Type B pancreatic cell (in vitro differentiated cells): Measurements from ENCODE around the gene FAM83D. TPM values are rescaled to one million over a fixed set of nuclear protein-coding genes. Genes with fewer than 3 reads are reported as not detected.
"Not testable (repeated sequence)": the region's sequence is repeated elsewhere in the genome, so short reads cannot be mapped to it uniquely, and the experiment has no call there.

Experiments
- DNase-seq: peaks from one replicate; pipeline ENCODE4 v3.0.0; 2021; ENCODE audit warnings: mixed read lengths; ENCODE audit not compliant: unreplicated experiment; ENCODE audit errors: extremely low spot score
- H3K27ac Mint-ChIP-seq: 2 replicates; pipeline ENCODE4 v1.8.0; 2021; ENCODE audit warnings: mild to moderate bottlenecking, mixed read lengths
- H3K27me3 Mint-ChIP-seq: 2 replicates; pipeline ENCODE4 v1.8.0; 2021; ENCODE audit warnings: mixed read lengths
- H3K36me3 Mint-ChIP-seq: 2 replicates; pipeline ENCODE4 v1.8.0; 2021; ENCODE audit warnings: mixed read lengths
- H3K4me1 Mint-ChIP-seq: one replicate; pipeline ENCODE4 v1.8.0; 2021; ENCODE audit warnings: mixed read lengths; ENCODE audit not compliant: unreplicated experiment
- H3K4me3 Mint-ChIP-seq: 2 replicates; pipeline ENCODE4 v1.8.0; 2021; ENCODE audit warnings: mild to moderate bottlenecking, mixed read lengths
- H3K9me3 Mint-ChIP-seq: 2 replicates; pipeline ENCODE4 v1.8.0; 2021; ENCODE audit warnings: mixed read lengths
- CTCF ChIP-seq: fragments of 200-600 bp; sonication (generic); conservative IDR thresholded peaks from 2 replicates; pipeline ENCODE4 v1.5.0; 2021; ENCODE audit warnings: antibody characterized with exemption, mild to moderate bottlenecking
- total RNA-seq: library from RNA; stranded (reverse); gene quantifications from 2 replicates; pipeline ENCODE4 v1.2.1, GENCODE V29; 2021; ENCODE audit warnings: low replicate concordance

The FAM83D gene
- total RNA-seq, 1 donor from 2014 or later: 23.1 TPM

GRCh38 chr20:38953630-38954340 lies 27.6 kb downstream of the FAM83D start:
- Mint-ChIP-seq H3K36me3 (peaks cover 16% of the 10 kb centered on the region), H3K9me3 (no peaks in the 10 kb centered on the region), H3K4me3 (no peak overlapping the region), H3K27me3 (no peaks in the 10 kb centered on the region), H3K27ac (no peak overlapping the region), H3K4me1 (no peaks in the 10 kb centered on the region)
- DNase-seq: no peak
- TF ChIP-seq CTCF: no peak

GRCh38 chr20:38957235-38957876 lies 31.1 kb downstream of the FAM83D start:
- Mint-ChIP-seq H3K4me1 (peaks cover 11% of the 10 kb centered on the region), H3K27ac (no peak overlapping the region), H3K36me3 (peaks cover 6% of the 10 kb centered on the region), H3K9me3 (no peaks in the 10 kb centered on the region), H3K27me3 (no peaks in the 10 kb centered on the region), H3K4me3 (no peak overlapping the region)
- no peak for DNase-seq
- no peak for TF ChIP-seq CTCF

GRCh38 chr20:38957915-38958485 lies 31.8 kb downstream of the FAM83D start:
- H3K27me3 Mint-ChIP-seq: no peaks in the 10 kb centered on the region
- DNase-seq: no peak
- peaks cover 4% of the 10 kb centered on the region for H3K36me3 Mint-ChIP-seq
- no peak overlapping the region for H3K27ac Mint-ChIP-seq
- no peak overlapping the region for H3K4me3 Mint-ChIP-seq
- no peak for TF ChIP-seq CTCF
- H3K9me3 Mint-ChIP-seq: no peaks in the 10 kb centered on the region
- peaks cover 16% of the 10 kb centered on the region for H3K4me1 Mint-ChIP-seq

GRCh38 chr20:38960187-38960687 lies 34.0 kb downstream of the FAM83D start:
- H3K27ac Mint-ChIP-seq, H3K9me3 Mint-ChIP-seq, DNase-seq, H3K27me3 Mint-ChIP-seq, H3K36me3 Mint-ChIP-seq: not testable (repeated sequence)
- Mint-ChIP-seq H3K4me3 (peak overlapping the region; percentile 67), H3K4me1 (peaks cover 18% of the 10 kb centered on the region)

- H3K9me3 Mint-ChIP-seq: no peaks in the 10 kb centered on the region
- TF ChIP-seq CTCF: no peak
- peaks cover 30% of the 10 kb centered on the region for H3K4me1 Mint-ChIP-seq
- peak overlapping the region; percentile 96 for H3K4me3 Mint-ChIP-seq
- DNase-seq: no peak
- no peaks in the 10 kb centered on the region for H3K36me3 Mint-ChIP-seq
- no peaks in the 10 kb centered on the region for H3K27me3 Mint-ChIP-seq
- peak overlapping the region; percentile 91 for H3K27ac Mint-ChIP-seq
Measured at GRCh38 chr20:38961530-38962043, 35.4 kb downstream of the FAM83D start.
